HL-60/S4 treated with retinoic acid at 250 ng/mL for 4 days and 3 days (cell line): Measurements from ENCODE around the gene ZHX3.

Source experiments
- in situ Hi-C: fragments of 300-500 bp; cut with MboI; formaldehyde crosslinking; loops from 2 replicates; pipeline ENCODE4 v1.7.0; 2022; ENCODE audit warnings: low sequenced_read_pairs

The ZHX3 gene

GRCh38 chr20:41202426-41202825, 115.1 kb downstream of the ZHX3 start:
- in situ Hi-C loops, result no loop called here

GRCh38 chr20:41201760-41202159, 115.8 kb downstream of the ZHX3 start:
- in situ Hi-C loops, result no loop called here

GRCh38 chr20:41200446-41201202, 116.9 kb downstream of the ZHX3 start:
- in situ Hi-C loops, result no loop called here

GRCh38 chr20:41198443-41198842, 119.1 kb downstream of the ZHX3 start:
- in situ Hi-C loops, result no loop called here

GRCh38 chr20:41196653-41197225, 120.8 kb downstream of the ZHX3 start:
- in situ Hi-C loops, result no loop called here

GRCh38 chr20:41192575-41192974, 125.0 kb downstream of the ZHX3 start:
- in situ Hi-C loops, result no loop called here

DNA sequence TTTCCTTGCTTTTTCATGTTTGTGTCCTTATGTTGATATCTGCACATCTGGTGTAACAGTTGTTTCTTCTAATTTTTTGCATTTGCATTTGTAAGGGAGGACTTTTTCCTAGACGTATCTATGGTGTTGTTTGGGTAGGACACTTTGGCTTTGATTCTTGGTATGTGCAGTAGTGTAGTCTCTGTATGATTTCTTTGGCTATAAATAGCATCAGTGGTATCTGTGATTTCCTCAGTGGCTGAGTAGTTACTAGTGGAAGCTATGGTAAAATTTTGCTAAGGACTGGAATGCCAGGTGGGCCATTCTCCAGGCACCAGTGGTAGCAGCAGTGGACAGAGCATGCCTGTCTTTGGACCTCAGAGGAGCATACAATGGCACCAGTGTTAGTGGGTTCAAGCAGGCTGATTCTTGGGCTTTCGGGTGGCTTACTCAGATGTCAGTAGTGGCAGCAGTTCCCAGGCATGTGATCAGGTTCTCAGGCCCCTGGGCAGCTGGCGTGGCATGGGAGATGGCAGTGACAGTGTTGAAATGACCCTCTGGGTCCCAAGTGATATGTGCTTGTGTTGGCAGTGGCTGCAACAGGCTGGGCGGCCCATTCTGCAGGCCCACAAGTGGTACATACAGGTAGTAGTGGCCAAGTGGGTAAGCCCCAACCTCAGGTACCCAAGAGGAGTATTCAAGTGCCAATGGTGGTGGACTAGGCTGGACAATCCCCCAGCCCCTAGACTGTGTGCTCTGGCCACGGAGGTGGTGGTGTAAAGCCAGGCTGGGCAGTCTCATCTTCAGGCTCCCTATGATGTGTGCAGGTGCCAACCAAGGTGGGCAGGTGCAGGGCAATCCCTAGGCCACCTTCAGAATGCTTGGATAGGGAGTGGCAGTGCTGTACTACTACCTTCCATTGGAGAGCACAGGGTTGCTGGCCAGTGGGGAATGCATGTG, 125.7 kb downstream of the ZHX3 start:
- in situ Hi-C loops, result no loop called here

- in situ Hi-C loops, result no loop called here
Observed at GRCh38 chr20:41187668-41188067, 129.9 kb downstream of the ZHX3 start.

GRCh38 chr20:41185013-41185757, 132.3 kb downstream of the ZHX3 start:
- in situ Hi-C loops, result no loop called here

DNA sequence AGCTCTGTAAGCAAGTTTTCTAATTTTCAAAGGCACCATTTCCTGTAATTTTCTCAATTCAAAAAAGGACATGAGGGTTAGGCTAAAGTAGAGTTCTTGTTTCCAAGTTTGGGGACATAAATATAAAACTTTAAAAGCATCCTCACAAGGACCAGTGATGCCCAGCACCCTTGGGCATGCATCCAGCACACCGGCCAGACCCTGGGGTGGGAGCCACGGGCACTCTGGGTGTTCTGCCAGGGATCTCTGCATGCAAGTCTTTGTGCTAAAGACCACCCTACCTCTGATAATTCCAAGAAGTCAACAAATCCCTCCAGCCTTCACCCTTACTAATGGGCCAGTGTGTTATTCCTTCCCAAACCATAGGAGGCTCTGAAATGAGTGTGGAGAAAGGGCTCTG, 133.7 kb downstream of the ZHX3 start:
- in situ Hi-C loops, result no loop called here

- in situ Hi-C loops, result no loop called here
Observed at GRCh38 chr20:41183391-41183790, 134.1 kb downstream of the ZHX3 start.

DNA sequence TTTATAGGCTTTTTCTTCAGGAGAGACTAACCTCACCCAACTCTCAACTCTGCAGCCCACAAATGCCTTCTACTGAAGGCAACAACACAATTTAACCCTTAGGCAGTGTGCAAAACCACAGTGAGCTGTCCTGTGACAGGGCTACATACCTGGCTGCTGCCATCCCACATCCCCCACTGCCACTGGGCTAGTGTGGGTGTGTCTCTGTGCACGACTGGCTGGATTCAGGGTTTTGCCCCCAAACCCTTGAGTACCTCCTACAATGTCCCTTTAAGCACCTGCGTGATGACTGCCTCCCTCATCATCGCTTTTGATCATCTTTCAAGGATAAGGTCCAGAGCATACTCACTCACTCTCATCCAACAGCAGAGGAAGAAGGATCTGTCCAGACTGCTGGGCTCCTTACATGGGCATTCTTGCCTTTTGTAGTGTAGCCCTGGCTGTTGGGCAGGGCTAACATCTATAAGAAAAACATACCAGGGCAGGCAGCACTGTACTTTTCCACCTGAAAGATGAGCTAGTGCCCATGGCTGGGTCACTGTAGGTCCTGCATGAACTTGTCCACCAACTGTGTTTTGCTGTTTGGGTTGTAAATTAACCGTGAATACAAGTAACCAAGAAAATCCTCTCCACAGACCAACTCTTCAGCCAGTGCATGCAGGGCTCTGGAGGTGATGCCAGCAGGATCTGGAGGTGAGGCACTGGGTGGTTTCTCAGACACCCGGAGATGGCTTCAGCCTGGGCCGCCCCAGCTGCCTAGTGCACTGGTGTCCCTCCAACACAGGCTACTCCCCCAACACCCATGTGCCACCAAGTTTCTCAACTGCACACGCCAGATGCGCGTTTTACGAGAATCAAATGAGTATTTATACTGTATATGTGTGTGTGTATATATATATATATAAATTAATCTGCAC, 135.0 kb downstream of the ZHX3 start:
- in situ Hi-C loops, result no loop called here

GRCh38 chr20:41181567-41181966, 136.0 kb downstream of the ZHX3 start:
- in situ Hi-C loops, result no loop called here

GRCh38 chr20:41180599-41181333, 136.8 kb downstream of the ZHX3 start:
- in situ Hi-C loops, result no loop called here

DNA sequence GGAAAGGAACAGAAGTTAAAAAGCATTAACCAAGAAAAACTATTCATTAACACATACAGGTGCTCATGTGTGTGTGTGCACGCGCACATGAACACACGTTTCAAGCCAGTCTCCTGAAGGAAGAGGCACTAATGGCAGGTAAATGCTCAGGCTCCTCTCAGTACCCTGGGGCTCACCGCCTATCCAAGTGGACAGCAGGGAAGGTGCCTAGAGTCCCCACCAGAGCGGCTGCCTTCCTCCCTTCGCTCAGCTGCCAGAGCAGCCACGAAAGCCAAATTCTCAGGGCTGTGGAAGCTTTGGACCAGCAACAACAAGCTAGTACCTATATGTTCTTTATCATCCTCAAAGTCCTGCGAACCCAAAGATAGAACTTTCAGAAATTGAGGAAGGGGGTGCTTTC, 137.6 kb downstream of the ZHX3 start:
- in situ Hi-C loops, result no loop called here

DNA sequence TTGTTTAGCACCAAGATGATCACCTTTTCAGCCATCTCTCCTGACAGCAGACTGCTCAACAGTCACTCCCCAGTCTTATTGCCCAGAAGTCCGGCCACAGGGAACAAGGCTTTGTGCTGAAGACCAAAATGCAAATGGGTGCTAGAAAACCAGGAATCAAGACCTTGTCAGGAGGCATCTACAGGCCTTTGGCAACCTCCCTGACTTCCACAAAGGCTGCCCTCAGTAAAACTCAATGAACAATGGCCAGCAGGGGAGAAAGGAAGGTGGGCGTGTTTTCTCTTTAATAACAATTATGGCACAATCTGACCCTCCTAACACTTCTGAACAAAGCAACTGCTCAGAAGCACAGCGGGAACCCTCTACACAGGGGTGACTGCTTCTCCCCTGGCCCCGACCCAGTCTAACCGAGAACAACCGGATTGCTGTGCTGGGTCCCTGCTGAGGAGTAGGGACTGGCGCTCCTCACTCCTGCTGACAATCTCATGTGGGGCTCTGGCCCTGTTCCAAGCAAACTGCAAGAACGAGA, 138.6 kb downstream of the ZHX3 start:
- in situ Hi-C loops, result no loop called here

DNA sequence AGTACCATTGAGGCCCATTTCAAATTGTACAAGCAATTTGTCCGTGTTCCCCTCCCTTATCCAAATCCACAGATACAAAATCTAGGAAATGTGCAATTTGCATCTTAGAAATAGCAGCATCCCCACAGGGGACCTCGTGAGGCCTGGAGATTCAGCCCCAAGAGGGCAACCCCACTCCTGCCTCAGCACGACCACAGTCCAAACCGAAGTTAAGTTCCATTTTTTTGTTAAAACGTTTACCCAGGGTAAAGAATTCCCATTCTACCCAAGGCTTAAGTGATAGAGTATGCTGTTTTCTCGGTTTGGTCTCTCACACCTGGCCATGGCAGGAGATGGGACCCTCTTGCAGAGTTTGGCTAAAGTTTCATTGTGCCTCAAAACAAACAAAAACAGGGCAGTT, 139.0 kb downstream of the ZHX3 start:
- in situ Hi-C loops, result no loop called here

DNA sequence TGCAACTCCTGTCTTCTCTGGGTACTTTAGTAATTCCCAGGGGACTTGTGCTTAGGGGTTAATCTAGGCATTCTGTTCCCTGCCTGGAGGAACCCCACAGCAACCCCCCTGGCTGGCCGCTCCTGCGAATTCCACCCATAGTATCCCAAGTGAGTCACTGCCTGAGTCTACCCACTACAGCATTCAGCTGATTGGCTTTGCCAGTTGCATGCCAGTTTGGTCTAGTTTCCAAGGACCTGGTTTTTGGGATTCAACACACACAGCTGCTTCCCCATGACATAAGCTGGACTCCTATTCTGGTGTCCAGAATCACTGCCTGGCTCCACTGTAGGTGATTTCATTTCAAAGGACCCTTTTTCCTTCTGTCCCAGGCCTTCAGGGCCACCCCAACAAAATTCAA, 139.9 kb downstream of the ZHX3 start:
- in situ Hi-C loops, result no loop called here
